Esophagus squamous epithelium (tissue), 5 donors: ENCODE results near the gene CHERP. TPM values are rescaled to one million over a fixed set of nuclear protein-coding genes. Genes with fewer than 3 reads are reported as not detected.

Experiments used
- DNase-seq: peaks from one replicate; lab custom pipeline; 2025; lab: John Stamatoyannopoulos, UW
- H3K27ac ChIP-seq, 4 donors: fragments of 200-600 bp; sonication (generic); one replicate each; pipeline ENCODE4 v1.5.1; 2016 to 2019; ENCODE audit warnings: mild to moderate bottlenecking in 1 of 4
- H3K27me3 ChIP-seq, 4 donors: fragments of 200-600 bp; sonication (generic); 1 replicate in 3 of 4; 2 replicates in 1 of 4; pipeline versions ENCODE4 v1.5.1 to v1.6.0; 2017 to 2021; ENCODE audit warnings: antibody characterized with exemption in 1 of 4
- H3K36me3 ChIP-seq, 3 donors: fragments of 200-600 bp; sonication (generic); one replicate each; pipeline ENCODE4 v1.5.1; 2016 to 2019
- H3K4me1 ChIP-seq, 3 donors: fragments of 200-600 bp; sonication (generic); one replicate each; pipeline ENCODE4 v1.5.1; 2017 to 2019
- H3K4me3 ChIP-seq, 4 donors: fragments of 200-600 bp; sonication (generic); 1 replicate in 3 of 4; 2 replicates in 1 of 4; pipeline ENCODE4 v1.5.1; 2016 to 2019; ENCODE audit warnings: mild to moderate bottlenecking in 2 of 4, moderate library complexity in 1 of 4
- H3K9me3 ChIP-seq, 3 donors: fragments of 200-600 bp; sonication (generic); one replicate each; pipeline ENCODE4 v1.5.1; 2016 to 2019
- CTCF ChIP-seq, 6 experiments: fragments of 450-650 bp in 4 of 6; fragments of 200-600 bp in 2 of 6; sonication (generic) in 2 of 6; IDR thresholded peaks; one replicate each; pipeline ENCODE4 v1.5.1; 2016 to 2019; ENCODE audit warnings: antibody characterized with exemption in 6 of 6, mild to moderate bottlenecking in 4 of 6, moderate library complexity in 4 of 6
- POLR2A ChIP-seq, 4 donors: fragments of 450-650 bp; IDR thresholded peaks; one replicate each; pipeline ENCODE4 v1.6.1; 2017; ENCODE audit warnings: antibody characterized with exemption in 4 of 4, mild to moderate bottlenecking in 4 of 4, moderate library complexity in 3 of 4
- WGBS, 2 donors: methylation state at CpG; one replicate each; pipeline ENCODE4 v1.1.5; 2018; 5-methylcytosine and 5-hydroxymethylcytosine counted together
- intact Hi-C: fragments of 100-400 bp; cut with DNase I; formaldehyde crosslinking; loops from one replicate; pipeline ENCODE4 v1.15.0; 2022
- total RNA-seq, 4 donors: library from RNA; depleted of rRNA; stranded (reverse); fragments of >200 nt; gene quantifications; one replicate each; pipeline ENCODE4 v1.1.0, GENCODE V29; 2016
- donor health status: DM: yes; HTN: yes; CAD: no.

Gene CHERP
- total RNA-seq, 4 donors from 2014 or later: 5.5 to 11.8 (median 9.6) TPM

GRCh38 chr19:16588824-16589577, 46.8 kb upstream of the CHERP start:
- 76 to 86% methylated on average over 4 to 6 of the region's 11 CpGs for WGBS, 2 donors
- H3K9me3 ChIP-seq: no peaks in the 10 kb centered on the region

GRCh38 chr19:16587833-16588823, 45.9 kb upstream of the CHERP start:
- intact Hi-C loops: no loop called here

More at GRCh38 chr19:16588824-16589577, 46.8 kb upstream of the CHERP start:
- Histone ChIP-seq H3K36me3 (no peaks in the 10 kb centered on the region), H3K4me1 (peaks cover 44 to 91% (median 66%) of the 10 kb centered on the region in 3 donors), H3K27ac (peak overlapping the region in 3 of 4 donors; percentile 66 to 78 (median 78)), H3K4me3 (no peak overlapping the region), H3K27me3 (no peaks in the 10 kb centered on the region)
- DNase-seq: no peak
- intact Hi-C loops: no loop called here
- TF ChIP-seq CTCF (IDR thresholded peaks at IDR 0.05): no peak
- no peak for TF ChIP-seq POLR2A (IDR thresholded peaks at IDR 0.05)

GRCh38 chr19:16586991-16587832, 45.0 kb upstream of the CHERP start:
- 9 to 11% methylated on average over 6 to 9 of the region's 20 CpGs for WGBS, 2 donors
- Histone ChIP-seq H3K27ac (peak overlapping the region; percentile 40 to 78 (median 72)), H3K36me3 (no peaks in the 10 kb centered on the region), H3K9me3 (no peaks in the 10 kb centered on the region), H3K4me1 (peaks cover 43 to 91% (median 72%) of the 10 kb centered on the region in 3 donors), H3K4me3 (peak overlapping the region in 2 of 4 donors; percentile 14 to 50), H3K27me3 (no peaks in the 10 kb centered on the region)
- TF ChIP-seq CTCF (IDR thresholded peaks at IDR 0.05): no peak
- no peak for TF ChIP-seq POLR2A (IDR thresholded peaks at IDR 0.05)
- DNase-seq: no peak
- intact Hi-C loops: no loop called here

More at GRCh38 chr19:16587833-16588823, 45.9 kb upstream of the CHERP start:
- peaks cover 48 to 91% (median 73%) of the 10 kb centered on the region in 3 donors for H3K4me1 ChIP-seq
- 8 to 9% methylated on average over 9 to 16 of the region's 26 CpGs for WGBS, 2 donors
- peak overlapping the region in 3 of 4 donors; percentile 14 to 50 (median 14) for H3K4me3 ChIP-seq
- no peak for DNase-seq
- H3K9me3 ChIP-seq: no peaks in the 10 kb centered on the region
- H3K36me3 ChIP-seq: no peaks in the 10 kb centered on the region
- H3K27me3 ChIP-seq: no peaks in the 10 kb centered on the region
- peak overlapping the region in 3 of 4 donors; percentile 66 to 78 (median 78) for H3K27ac ChIP-seq
- TF ChIP-seq POLR2A (IDR thresholded peaks at IDR 0.05) (no peak), CTCF (IDR thresholded peaks at IDR 0.05) (no peak)

GRCh38 chr19:16586477-16586871, 44.2 kb upstream of the CHERP start:
- Histone ChIP-seq H3K27me3 (no peaks in the 10 kb centered on the region), H3K4me3 (peak overlapping the region in 1 of 4 donors; percentile 8), H3K4me1 (peaks cover 46 to 91% (median 72%) of the 10 kb centered on the region in 3 donors), H3K36me3 (no peaks in the 10 kb centered on the region), H3K27ac (peak overlapping the region; percentile 40 to 85 (median 72)), H3K9me3 (no peaks in the 10 kb centered on the region)
- TF ChIP-seq POLR2A (IDR thresholded peaks at IDR 0.05): no peak
- no peak for TF ChIP-seq CTCF (IDR thresholded peaks at IDR 0.05)
- intact Hi-C loops: no loop called here
- no peak for DNase-seq
- no CpG with 5 or more reads among the region's 9 CpGs for WGBS, 2 donors
